GM21515 (cell line): Measurements from ENCODE around the gene NOS1AP.

Experiments used
- ATAC-seq: cut with Tn5 transposase; IDR thresholded peaks from one replicate; pipeline ENCODE4 v1.9.1; 2021; ENCODE audit not compliant: unreplicated experiment

Gene NOS1AP

GRCh38 chr1:162375463-162375862 is 306.0 kb downstream of the NOS1AP start:
- ATAC-seq: no peak

GRCh38 chr1:162376691-162377090 is 307.2 kb downstream of the NOS1AP start, which contains the start of gene SPATA46:
TSS of gene SPATA46 (minus strand) at chr1:162376854. CDS start at chr1:162376790, 64 bp downstream.
- ATAC-seq: no peak

DNA sequence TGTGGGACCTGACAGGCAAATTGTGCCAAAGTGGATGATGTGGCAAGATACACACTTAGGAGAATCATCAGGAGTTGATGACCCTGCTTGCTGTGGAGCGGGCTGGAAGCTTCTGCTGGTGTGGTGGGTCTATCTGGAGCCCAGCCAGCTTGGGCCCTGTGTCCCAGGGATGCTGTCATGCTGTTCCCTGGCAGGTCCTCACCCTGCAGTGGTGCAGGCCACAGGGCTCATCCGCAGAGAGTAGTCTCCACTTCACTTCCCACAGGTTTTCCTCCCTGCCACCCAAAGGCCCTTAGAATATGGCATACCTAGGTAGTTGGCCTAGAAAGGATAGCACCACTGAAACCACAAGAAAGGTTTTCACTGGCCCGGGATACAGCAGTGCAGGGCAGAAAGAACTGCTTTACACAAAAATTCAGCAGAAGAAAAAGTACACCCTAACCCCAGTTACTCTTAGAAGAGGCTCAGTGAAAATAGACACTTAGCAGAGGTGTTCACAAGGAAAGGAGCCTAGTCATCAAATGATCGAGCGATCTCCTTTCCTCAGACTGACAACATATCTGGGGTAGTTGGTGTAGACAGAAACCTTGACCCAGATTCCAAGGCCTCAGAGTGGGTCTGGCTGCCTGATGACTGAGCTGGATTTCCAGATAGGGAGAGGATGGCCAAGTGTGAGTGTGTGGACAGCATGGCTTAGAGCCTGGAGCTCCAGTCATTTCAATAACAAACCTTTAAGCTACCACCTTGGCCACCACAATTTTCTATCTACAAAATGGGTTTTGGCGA is 310.8 kb downstream of the NOS1AP start:
- ATAC-seq: no peak

- ATAC-seq: no peak
Observed at GRCh38 chr1:162381383-162381782, 311.9 kb downstream of the NOS1AP start, which contains the start of gene C1orf226. TSS of gene C1orf226 (plus strand) at chr1:162381728. CDS start at chr1:162381902, 174 bp downstream.

GRCh38 chr1:162381941-162382750 is 312.7 kb downstream of the NOS1AP start:
- no peak for ATAC-seq

GRCh38 chr1:162383091-162383490 is 313.6 kb downstream of the NOS1AP start:
- no peak for ATAC-seq

DNA sequence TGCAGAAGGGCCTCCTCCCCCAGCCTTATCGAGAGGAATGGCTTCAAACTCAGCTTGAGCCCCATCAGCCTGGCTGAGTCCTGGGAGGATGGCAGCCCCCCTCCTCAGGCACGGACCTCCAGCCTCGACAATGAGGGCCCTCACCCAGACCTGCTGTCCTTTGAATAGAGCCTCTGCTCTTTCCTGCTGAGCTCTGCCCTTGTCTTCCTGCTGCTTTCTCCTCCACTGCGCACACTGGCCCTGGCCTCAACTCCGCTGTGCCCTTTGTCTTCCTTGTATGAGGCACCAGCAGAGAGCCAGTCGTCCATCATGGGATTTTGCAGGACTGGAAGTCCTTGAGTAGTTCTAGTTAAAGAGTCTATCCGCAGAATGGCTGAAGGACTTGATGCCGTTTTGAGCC is 314.0 kb downstream of the NOS1AP start:
- ATAC-seq: no peak

DNA sequence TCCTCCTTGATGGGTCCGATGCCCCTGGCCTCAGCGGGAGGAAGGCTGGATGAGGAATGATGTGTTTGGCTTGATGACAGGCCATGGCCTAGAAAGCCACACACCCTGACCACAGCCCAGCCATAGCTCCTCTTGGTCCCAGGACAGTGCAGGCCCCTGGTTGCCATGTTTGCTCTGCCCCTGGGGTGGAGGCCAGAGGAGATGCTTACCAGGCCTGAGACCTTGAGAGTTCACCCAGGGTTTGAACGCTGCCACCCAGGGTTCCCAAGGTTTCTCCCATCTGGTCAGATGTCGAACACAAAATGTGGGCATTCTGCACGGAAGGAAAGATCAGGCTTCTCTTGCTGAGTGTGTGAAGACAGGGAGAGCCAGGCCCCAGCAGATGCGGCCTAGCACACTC is 314.6 kb downstream of the NOS1AP start:
- no peak for ATAC-seq

DNA sequence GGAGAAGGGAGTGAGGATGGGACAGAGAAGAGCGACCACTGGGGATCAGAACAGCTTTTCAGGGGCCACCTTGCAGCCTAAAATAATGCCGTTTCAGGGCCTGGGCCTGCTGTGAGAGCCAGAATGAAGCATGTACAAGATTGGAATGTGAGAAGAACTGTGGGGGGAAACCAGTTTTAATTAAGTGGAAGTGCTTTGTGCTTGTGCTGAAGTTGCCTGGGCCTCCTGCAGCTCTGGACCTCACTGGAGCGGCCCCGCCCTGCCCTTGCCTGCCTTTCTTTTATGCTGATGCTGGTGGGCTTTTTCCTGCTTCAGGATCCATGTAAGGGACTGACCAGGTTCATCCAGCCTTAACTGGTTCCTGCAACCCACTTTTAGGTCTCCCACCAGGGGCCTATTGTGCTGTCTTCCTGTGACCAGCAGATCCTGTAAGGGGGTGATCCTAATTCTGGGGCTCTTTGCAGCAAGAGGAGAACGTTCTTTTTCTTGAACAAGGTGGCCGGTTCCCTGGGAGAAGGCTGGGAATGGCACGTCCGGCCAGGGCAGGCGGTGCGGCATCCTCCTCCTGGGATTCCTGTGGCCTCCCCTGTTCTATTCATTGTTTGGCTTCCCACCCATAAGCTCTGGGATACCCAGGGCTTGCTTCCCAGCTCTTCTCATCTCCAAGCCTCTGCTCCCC is 315.2 kb downstream of the NOS1AP start:
- no peak for ATAC-seq

DNA sequence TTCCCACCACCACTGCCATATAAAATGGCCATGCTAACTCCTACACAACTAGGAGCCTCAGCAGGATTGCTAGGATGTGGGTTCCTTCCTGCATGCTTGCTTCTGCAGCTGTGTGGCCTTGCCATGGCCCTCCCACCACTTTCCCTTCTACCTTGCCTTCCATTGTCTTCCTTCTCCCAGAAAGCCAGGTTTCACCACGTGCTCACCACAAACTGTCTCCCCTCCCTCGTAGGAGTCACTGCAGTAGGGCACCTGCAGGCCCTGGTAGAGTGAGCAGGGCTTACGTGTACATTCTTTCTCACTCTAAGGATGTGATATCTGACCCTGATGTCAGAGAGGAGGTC is 315.8 kb downstream of the NOS1AP start:
- no peak for ATAC-seq

DNA sequence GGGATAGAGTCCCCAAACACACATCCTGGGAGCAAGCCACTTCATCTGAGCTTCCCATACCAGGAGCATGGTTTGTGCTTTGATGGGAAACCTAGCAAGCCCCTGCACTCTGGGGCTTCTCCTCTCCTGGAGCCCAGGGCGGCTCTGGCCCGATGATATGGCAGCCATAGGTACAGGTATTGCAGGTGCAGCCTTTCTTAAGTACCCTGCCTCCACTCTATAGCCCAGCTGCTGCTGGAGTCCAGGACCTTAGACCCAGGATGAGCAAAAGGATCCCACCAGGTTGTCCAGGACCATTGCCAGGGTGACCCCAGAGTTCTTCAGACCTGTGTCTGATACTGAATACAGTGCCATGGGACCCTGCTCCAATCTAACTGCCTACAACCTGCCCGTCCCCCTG is 316.2 kb downstream of the NOS1AP start:
- ATAC-seq: no peak

- no peak for ATAC-seq
Observed at GRCh38 chr1:162386292-162387225, 317.1 kb downstream of the NOS1AP start.

- ATAC-seq: no peak
Observed at GRCh38 chr1:162387226-162388082, 318.0 kb downstream of the NOS1AP start.

- ATAC-seq: no peak
Observed at GRCh38 chr1:162388083-162388594, 318.6 kb downstream of the NOS1AP start.

DNA sequence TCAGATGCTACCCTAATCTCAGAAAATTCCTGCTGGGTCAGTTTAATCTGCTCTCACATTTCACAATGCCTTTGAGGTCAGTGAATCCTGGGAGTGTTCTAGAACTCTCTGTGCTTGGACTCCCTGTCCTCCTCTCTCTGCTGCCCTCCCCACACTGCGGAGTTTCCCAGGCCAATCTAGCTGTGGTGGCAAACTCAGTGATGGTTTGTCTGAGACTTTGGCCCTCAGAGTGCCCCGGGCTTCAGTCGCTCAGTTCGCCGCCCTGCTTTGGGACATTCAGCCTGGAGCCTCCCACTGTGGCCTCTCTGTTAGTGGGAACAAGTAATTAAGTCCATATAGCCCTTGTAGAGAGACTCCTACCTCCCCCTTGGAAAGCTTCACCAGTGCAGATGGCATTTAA is 319.1 kb downstream of the NOS1AP start:
- ATAC-seq: no peak

DNA sequence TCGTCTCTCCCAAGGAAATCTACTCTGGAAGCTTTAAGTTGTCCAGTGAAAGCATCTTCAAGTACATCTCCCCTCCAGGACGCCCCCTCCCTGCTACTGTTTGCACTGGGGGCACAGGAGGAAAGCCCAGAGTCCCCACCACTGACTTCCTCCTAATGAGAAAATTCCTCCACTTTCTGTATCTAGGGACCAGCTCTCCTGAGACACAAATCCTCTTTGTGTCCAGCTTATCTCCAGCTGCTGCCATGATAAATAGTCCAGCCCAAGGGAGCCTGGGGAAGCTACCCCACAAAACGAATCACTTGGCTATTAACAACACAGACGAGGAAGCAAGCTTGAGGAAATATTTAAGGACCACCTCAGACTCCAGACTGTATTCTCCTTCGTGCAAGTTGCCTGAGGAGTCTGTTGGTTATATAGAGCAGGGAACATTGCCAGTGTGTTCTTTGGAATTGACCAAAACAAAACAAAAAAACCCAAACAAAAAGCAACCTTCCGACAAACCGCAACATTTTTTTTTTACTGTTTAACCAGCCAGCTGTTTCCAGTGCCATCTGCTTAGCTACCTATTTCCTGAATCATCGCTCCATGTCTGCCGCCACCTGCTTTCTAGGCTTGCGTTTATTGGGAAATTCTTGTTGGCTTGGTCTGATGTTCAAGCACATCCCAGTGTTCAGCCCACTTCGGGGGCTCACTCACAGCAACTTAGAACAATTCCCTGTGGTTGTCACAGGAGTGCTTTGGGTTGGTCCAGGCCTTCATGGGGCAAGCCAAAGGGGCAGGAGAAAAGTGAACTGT is 319.7 kb downstream of the NOS1AP start:
- ATAC-seq: no peak

DNA sequence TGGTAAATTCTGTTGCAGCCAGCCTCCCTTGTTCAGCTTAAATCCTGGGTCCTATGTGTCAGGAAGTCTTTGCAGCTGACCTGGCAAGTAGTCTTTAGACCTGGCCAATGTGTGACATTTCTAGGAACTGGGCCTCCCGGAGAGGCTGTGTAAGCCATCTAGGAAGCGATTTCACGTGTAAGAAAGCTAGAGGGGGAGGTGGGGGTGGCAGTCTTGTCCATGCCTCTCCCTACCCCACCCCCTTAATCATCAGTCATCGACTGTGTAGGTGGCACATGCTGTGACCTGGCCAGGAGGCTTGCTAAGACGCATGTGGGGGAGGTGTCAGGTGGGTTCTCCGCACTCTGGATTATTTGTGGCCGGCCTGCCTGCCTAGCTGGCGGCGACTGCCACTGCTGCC is 320.5 kb downstream of the NOS1AP start:
- no peak for ATAC-seq

DNA sequence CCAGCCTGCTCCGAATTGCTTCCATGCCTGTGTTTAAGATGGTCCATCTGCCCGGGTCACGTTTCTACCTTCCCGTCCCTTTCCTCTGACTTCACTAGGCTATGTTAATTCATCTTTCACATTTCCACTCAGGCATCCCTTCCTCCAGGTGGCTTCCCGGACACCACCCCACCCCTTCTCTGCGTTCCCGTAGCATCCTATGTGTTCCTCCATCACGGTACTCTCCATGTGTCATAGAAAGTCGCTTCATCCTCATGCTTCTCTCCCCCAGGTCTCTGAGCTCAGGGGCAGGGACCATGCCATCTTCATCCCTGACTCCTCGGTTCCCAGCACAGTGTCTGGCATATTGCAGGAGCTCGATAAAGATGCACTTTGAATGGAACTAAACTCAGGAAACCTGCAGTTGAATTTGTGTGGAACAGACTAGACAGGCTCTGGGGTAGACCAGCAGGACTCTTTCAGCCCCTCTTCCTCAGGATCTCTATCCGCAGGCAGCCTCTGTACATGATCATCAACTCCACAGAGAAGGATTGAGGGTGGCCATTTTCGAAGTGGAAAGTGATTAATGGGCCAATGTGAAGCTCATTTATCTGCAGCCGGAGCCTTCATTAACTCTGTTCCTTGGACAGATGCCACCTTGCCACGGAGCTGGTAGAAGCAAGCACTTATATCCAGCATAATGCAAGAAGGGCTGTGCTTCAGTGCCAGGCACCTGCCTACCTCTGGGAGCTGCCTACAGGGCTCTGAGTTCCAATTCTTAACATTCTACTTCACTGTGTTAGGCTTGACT is 321.1 kb downstream of the NOS1AP start:
- ATAC-seq: no peak
